HG02642 (cell line): ENCODE measurements around the gene KLHL15.
"Not testable (repeated sequence)": the region's sequence is repeated elsewhere in the genome, so short reads cannot be mapped to it uniquely, and the experiment has no call there.

ENCODE experiments used
- ATAC-seq: cut with Tn5 transposase; IDR thresholded peaks from one replicate; pipeline ENCODE4 v1.9.1; 2021; ENCODE audit warnings: mild to moderate bottlenecking; ENCODE audit not compliant: unreplicated experiment, poor library complexity

KLHL15 gene

GRCh38 chrX:24019448-24019847 is 7.5 kb downstream of the KLHL15 start:
- ATAC-seq: no peak

GRCh38 chrX:24018809-24019208 is 8.2 kb downstream of the KLHL15 start:
- ATAC-seq: no peak

GRCh38 chrX:24017674-24018073 is 9.3 kb downstream of the KLHL15 start:
- ATAC-seq: no peak

GRCh38 chrX:24014388-24015018 is 12.5 kb downstream of the KLHL15 start:
- ATAC-seq: peak; percentile 74

- no peak for ATAC-seq
Measured at GRCh38 chrX:24012266-24012665, 14.7 kb downstream of the KLHL15 start.

GRCh38 chrX:24005867-24006266 is 21.1 kb downstream of the KLHL15 start:
- ATAC-seq: no peak

- peak; percentile 50 for ATAC-seq
Measured at GRCh38 chrX:24005028-24005427, 22.0 kb downstream of the KLHL15 start.

GRCh38 chrX:24002792-24003191 is 24.2 kb downstream of the KLHL15 start:
- no peak for ATAC-seq

- ATAC-seq: no peak
Measured at GRCh38 chrX:24002167-24002566, 24.8 kb downstream of the KLHL15 start.

GRCh38 chrX:23999671-24000070 is 27.3 kb downstream of the KLHL15 start:
- ATAC-seq: no peak

GRCh38 chrX:23993012-23993633 is 33.9 kb downstream of the KLHL15 start:
- no peak for ATAC-seq

- ATAC-seq: no peak
Measured at GRCh38 chrX:23992431-23992830, 34.6 kb downstream of the KLHL15 start.

- no peak for ATAC-seq
Measured at GRCh38 chrX:23990455-23990854, 36.5 kb downstream of the KLHL15 start.

- no peak for ATAC-seq
Measured at GRCh38 chrX:23989689-23990088, 37.3 kb downstream of the KLHL15 start.

- no peak for ATAC-seq
Measured at GRCh38 chrX:23982891-23983290, 44.1 kb downstream of the KLHL15 start.

- no peak for ATAC-seq
Measured at GRCh38 chrX:23981711-23982110, 45.3 kb downstream of the KLHL15 start.

GRCh38 chrX:23981222-23981621 is 45.8 kb downstream of the KLHL15 start:
- ATAC-seq: no peak

- ATAC-seq: no peak
Measured at GRCh38 chrX:23980011-23980441, 47.0 kb downstream of the KLHL15 start.

- ATAC-seq: no peak
Measured at GRCh38 chrX:23978491-23978890, 48.5 kb downstream of the KLHL15 start.

- ATAC-seq: not testable (repeated sequence)
Measured at GRCh38 chrX:23965630-23966029, 61.4 kb downstream of the KLHL15 start.

- ATAC-seq: no peak
Measured at GRCh38 chrX:23964191-23964590, 62.8 kb downstream of the KLHL15 start.

GRCh38 chrX:23959781-23960180 is 67.2 kb downstream of the KLHL15 start:
- ATAC-seq: no peak
